Stimulated activated CD4-positive, alpha-beta T cell treated with anti-CD3 and anti-CD28 coated beads, Interleukin-2, amount 100 ng/mL, for 24 hours (primary cell): ENCODE data around the gene DDIT4.
"Not testable (repeated sequence)": the region's sequence is repeated elsewhere in the genome, so short reads cannot be mapped to it uniquely, and the experiment has no call there.

Source experiments
- DNase-seq, 2 donors: peaks; one replicate each; pipeline ENCODE4 v3.0.0-alpha.2; 2020

The DDIT4 gene

GRCh38 chr10:72273410-72274212, at the start of gene DDIT4:
DDIT4 (plus strand) TSS chr10:72273924; CDS start chr10:72274217, 293 bp downstream.
- peak; percentile 98 to 99 for DNase-seq

GRCh38 chr10:72224191-72224590, 49.5 kb upstream of the DDIT4 start:
- DNase-seq = not testable (repeated sequence)

GRCh38 chr10:72226418-72227027, 47.2 kb upstream of the DDIT4 start:
- DNase-seq = no peak

GRCh38 chr10:72227826-72228225, 45.9 kb upstream of the DDIT4 start:
- no peak for DNase-seq

GRCh38 chr10:72228318-72228751, 45.4 kb upstream of the DDIT4 start:
- no peak for DNase-seq

- DNase-seq = no peak
Observed at GRCh38 chr10:72229261-72230251, 44.2 kb upstream of the DDIT4 start.

- DNase-seq = no peak
Observed at GRCh38 chr10:72233621-72234020, 40.1 kb upstream of the DDIT4 start.

GRCh38 chr10:72234560-72235095, 39.1 kb upstream of the DDIT4 start:
- DNase-seq = no peak

- no peak for DNase-seq
Observed at GRCh38 chr10:72235544-72236279, 38.0 kb upstream of the DDIT4 start.

- DNase-seq = no peak
Observed at GRCh38 chr10:72238392-72239175, 35.1 kb upstream of the DDIT4 start.

- no peak for DNase-seq
Observed at GRCh38 chr10:72239409-72239808, 34.3 kb upstream of the DDIT4 start.

- no peak for DNase-seq
Observed at GRCh38 chr10:72240371-72240770, 33.4 kb upstream of the DDIT4 start.

- no peak for DNase-seq
Observed at GRCh38 chr10:72241691-72242252, 32.0 kb upstream of the DDIT4 start.

- peak in 1 of 2 donors; percentile 23 for DNase-seq
Observed at GRCh38 chr10:72242675-72243074, 31.0 kb upstream of the DDIT4 start.

- DNase-seq = no peak
Observed at GRCh38 chr10:72243822-72244437, 29.8 kb upstream of the DDIT4 start.

GRCh38 chr10:72244573-72245038, 29.1 kb upstream of the DDIT4 start:
- DNase-seq = no peak

GRCh38 chr10:72245949-72246525, 27.7 kb upstream of the DDIT4 start:
- DNase-seq = no peak

- peak; percentile 64 to 66 for DNase-seq
Observed at GRCh38 chr10:72248468-72249151, 25.1 kb upstream of the DDIT4 start.

GRCh38 chr10:72249176-72249862, 24.4 kb upstream of the DDIT4 start:
- not testable (repeated sequence) for DNase-seq
